Measurements from ENCODE around the gene RCOR1. TPM values are rescaled to one million over a fixed set of nuclear protein-coding genes. Genes with fewer than 3 reads are reported as not detected.
A peak's percentile ranks its signal among the peaks of the same experiment; 100 is the strongest.

RCOR1 gene
- total and polyA plus RNA-seq, 12 donors, result 3.1 to 16.9 (median 12.5) TPM

GRCh38 chr14:102751088-102751487 lies 158.6 kb downstream of the RCOR1 start:
- Histone ChIP-seq H3K4me3 (no peak overlapping the region), H3K36me3 (peaks cover 0 to 4% (median 0%) of the 10 kb centered on the region in 9 donors), H3K9me3 (no peaks in the 10 kb centered on the region), H3K4me1 (no peaks in the 10 kb centered on the region), H3K27me3 (no peaks in the 10 kb centered on the region), H3K27ac (no peak overlapping the region)
- intact Hi-C loops (cut with DNase I), result no loop called here
- DNase-seq, result no peak
- ATAC-seq, result no peak
- TF ChIP-seq CTCF (IDR thresholded peaks at IDR 0.05), result no peak
- 91 to 92% methylated on average over 16 of the region's 16 CpGs for WGBS, 2 donors

GRCh38 chr14:102752239-102752847 lies 159.9 kb downstream of the RCOR1 start:
- H3K36me3 ChIP-seq, result peaks cover 0 to 4% (median 0%) of the 10 kb centered on the region in 9 donors
- intact Hi-C loops (cut with DNase I), result no loop called here
- no peaks in the 10 kb centered on the region for H3K9me3 ChIP-seq
- no peak overlapping the region for H3K27ac ChIP-seq
- WGBS, 2 donors, result 87 to 88% methylated on average over 13 to 14 of the region's 14 CpGs
- no peaks in the 10 kb centered on the region for H3K4me1 ChIP-seq
- no peak for TF ChIP-seq CTCF (IDR thresholded peaks at IDR 0.05)
- ATAC-seq, result no peak
- no peak for DNase-seq
- no peaks in the 10 kb centered on the region for H3K27me3 ChIP-seq
- no peak overlapping the region for H3K4me3 ChIP-seq

- intact Hi-C loops (cut with DNase I), result no loop called here
- H3K4me1 ChIP-seq, result no peaks in the 10 kb centered on the region
- H3K36me3 ChIP-seq, result no peaks in the 10 kb centered on the region
- DNase-seq, result no peak
- peaks cover 0 to 4% (median 0%) of the 10 kb centered on the region in 7 donors for H3K27me3 ChIP-seq
- no peak overlapping the region for H3K27ac ChIP-seq
- ATAC-seq, result peak in 1 of 8 donors; percentile 35
- TF ChIP-seq CTCF (IDR thresholded peaks at IDR 0.05), result no peak
- WGBS, 2 donors, result 89 to 91% methylated on average over 17 of the region's 17 CpGs
- no peaks in the 10 kb centered on the region for H3K9me3 ChIP-seq
- no peak overlapping the region for H3K4me3 ChIP-seq
Observed at GRCh38 chr14:102754370-102755262, 162.2 kb downstream of the RCOR1 start.

- H3K4me1 ChIP-seq, result peaks cover 0 to 10% (median 0%) of the 10 kb centered on the region in 9 donors
- no peak for DNase-seq
- no peak for ATAC-seq
- peaks cover 0 to 17% (median 14%) of the 10 kb centered on the region in 7 donors for H3K27me3 ChIP-seq
- H3K27ac ChIP-seq, result no peak overlapping the region
- 89 to 92% methylated on average over 11 of the region's 11 CpGs for WGBS, 2 donors
- no peaks in the 10 kb centered on the region for H3K9me3 ChIP-seq
- no peak overlapping the region for H3K4me3 ChIP-seq
- intact Hi-C loops (cut with DNase I), result no loop called here
- no peak for TF ChIP-seq CTCF (IDR thresholded peaks at IDR 0.05)
- no peaks in the 10 kb centered on the region for H3K36me3 ChIP-seq
Observed at GRCh38 chr14:102757646-102758045, 165.2 kb downstream of the RCOR1 start.

Data from heart right ventricle (tissue), 16 donors.